Activated CD8-positive, alpha-beta memory T cell treated with anti-CD3 and anti-CD28 coated beads, Interleukin-2, amount 50 U/mL, for 1 hour (primary cell): ENCODE measurements around the gene FUCA1.

ENCODE experiments used
- DNase-seq: peaks from one replicate; pipeline ENCODE4 v3.0.0-alpha.2; 2020; ENCODE audit errors: extremely low read depth

FUCA1 gene

GRCh38 chr1:23801338-23801748 is 66.7 kb downstream of the FUCA1 start:
- DNase-seq, result no peak

- peak; percentile 93 for DNase-seq
Observed at GRCh38 chr1:23800400-23801337, 67.4 kb downstream of the FUCA1 start, which contains the start of gene GALE. TSS of gene GALE (minus strand) at chr1:23800754. CDS start at chr1:23799007, 1,747 bp downstream.

- no peak for DNase-seq
Observed at GRCh38 chr1:23799570-23800399, 68.3 kb downstream of the FUCA1 start.

GRCh38 chr1:23799255-23799569 is 68.9 kb downstream of the FUCA1 start:
- no peak for DNase-seq

GRCh38 chr1:23798662-23799142 is 69.4 kb downstream of the FUCA1 start:
- no peak for DNase-seq

DNA sequence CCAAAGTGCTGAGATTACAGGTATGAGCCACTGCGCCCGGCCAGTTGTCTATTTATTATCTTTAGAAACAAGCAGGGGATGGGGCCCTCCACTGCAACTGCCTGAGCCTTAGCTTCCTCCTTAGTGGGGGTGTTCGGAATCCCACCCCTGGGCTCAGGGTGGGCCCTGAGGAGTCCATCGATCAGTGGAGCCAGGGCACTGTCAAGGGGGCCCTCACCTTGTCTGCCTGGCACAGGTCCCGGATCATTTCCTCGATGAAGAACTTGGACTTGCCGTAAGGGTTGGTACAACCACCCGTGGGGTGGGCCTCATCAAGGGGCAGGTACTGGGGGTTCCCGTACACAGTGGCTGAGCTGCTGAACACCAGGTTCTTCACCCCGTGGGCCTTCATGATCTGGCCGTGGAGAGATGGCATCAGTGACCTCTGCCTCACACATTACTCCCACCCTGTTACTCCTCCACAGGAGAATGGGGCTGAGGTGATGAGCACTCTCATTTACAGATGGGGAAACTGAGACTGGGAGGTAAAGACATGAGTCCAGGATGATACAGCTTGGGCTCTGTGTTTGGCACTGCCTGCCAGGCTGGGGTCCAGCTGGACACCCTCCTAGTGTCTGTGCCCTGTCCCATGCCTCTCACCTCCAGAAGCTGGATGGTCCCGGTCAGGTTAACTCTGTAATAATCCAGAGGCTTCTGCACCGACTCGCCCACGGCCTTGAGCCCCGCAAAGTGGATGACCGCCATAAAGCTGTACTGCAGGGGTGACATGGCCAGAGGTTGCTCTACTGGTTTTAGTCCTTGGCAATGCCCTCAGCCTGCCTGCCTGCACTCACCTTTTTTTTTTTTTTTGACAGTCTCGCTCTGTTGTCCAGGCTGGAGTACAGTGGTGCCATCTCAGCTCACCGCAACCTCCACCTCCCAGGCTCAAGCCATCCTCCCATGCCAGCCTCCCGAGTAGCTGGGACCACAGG is 70.3 kb downstream of the FUCA1 start:
- DNase-seq, result no peak

- no peak for DNase-seq
Observed at GRCh38 chr1:23796466-23797271, 71.4 kb downstream of the FUCA1 start.

DNA sequence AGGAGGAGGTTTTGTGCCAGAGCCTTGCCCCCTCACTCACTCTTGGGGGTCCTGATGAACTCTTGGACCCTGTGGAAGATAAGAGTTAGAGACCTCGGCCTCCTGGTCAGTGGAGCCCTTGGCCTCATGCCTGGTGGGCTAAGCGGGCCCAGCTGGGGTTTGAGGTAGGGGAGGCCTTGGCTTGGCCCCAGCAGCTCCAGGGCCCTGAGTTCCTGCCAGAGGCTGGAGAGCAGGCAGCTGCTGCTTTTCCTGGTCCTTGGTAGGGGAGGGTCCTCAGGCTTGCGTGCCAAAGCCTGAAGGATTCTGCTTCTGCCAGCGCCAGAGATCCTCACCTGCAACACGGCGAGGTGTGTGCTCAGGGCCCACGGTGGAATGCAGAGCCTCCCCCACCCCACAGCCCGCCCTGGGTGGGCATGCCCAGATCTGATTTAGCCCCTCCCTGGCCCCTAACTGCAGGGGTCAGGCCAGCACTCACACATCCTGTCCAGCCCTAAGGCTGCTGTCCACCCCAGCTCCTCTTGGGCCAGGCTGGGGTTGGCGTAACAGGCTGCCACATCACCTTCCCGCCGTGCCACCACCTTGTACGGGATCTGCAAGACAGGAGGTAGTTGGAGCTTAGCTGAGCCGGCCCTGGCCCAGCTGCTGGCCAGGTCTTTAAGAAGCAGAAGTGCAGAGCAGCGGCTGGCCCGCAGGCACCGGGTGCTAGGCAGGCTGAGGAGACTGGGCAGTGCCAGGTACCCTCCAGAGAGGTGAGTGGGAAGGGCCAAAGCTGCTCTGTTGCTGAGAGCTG is 72.2 kb downstream of the FUCA1 start:
- DNase-seq, result no peak
